HepG2 (cell line): ENCODE data around the gene AIF1. TPM values are rescaled to one million over a fixed set of nuclear protein-coding genes. Genes with fewer than 3 reads are reported as not detected.

Source experiments
- ARNT ChIP-seq: fragments of 450-650 bp; IDR thresholded peaks from 2 replicates; pipeline ENCODE4 v1.6.1; 2017
- ATF1 ChIP-seq: IDR thresholded peaks from 2 replicates; pipeline ENCODE4 v1.6.1; 2016; ENCODE audit warnings: mild to moderate bottlenecking, control low read depth
- CBFB ChIP-seq: sonication (generic); formaldehyde crosslinking; IDR thresholded peaks from 2 replicates; pipeline ENCODE4 v1.4.0; 2020; ENCODE audit warnings: missing genetic modification reagents
- CENPBD1 ChIP-seq: sonication (generic); formaldehyde crosslinking; IDR thresholded peaks from 2 replicates; pipeline ENCODE4 v1.8.0; 2022; ENCODE audit warnings: missing genetic modification reagents, low read depth, mild to moderate bottlenecking, borderline replicate concordance
- EZH2 ChIP-seq: conservative IDR thresholded peaks from 2 replicates; pipeline ENCODE4 v1.6.1; 2012; ENCODE audit warnings: mild to moderate bottlenecking, low read depth, low read length, moderate library complexity
- FOXP1 ChIP-seq, 2 experiments: fragments of 450-650 bp in 1 of 2; IDR thresholded peaks; 2 replicates each; pipeline ENCODE4 v1.6.1; 2017 to 2018; ENCODE audit warnings: antibody characterized with exemption in 1 of 2
- HNRNPUL1 ChIP-seq: fragments of 200-400 bp; formaldehyde crosslinking; IDR thresholded peaks from 2 replicates; pipeline ENCODE4 v1.6.1; 2017; ENCODE audit warnings: low read depth, mild to moderate bottlenecking, low read length, moderate library complexity
- IRX3 ChIP-seq: sonication (generic); formaldehyde crosslinking; IDR thresholded peaks from 2 replicates; pipeline ENCODE4 v1.8.1; 2023; ENCODE audit warnings: mild to moderate bottlenecking, low read depth, missing genetic modification reagents, borderline replicate concordance
- MED1 ChIP-seq: sonication (generic); formaldehyde crosslinking; IDR thresholded peaks from 2 replicates; pipeline ENCODE4 v1.4.0; 2020; ENCODE audit warnings: missing genetic modification reagents
- MEF2D ChIP-seq: sonication (generic); formaldehyde crosslinking; IDR thresholded peaks from 2 replicates; pipeline ENCODE4 v1.5.1; 2020; ENCODE audit warnings: mild to moderate bottlenecking, missing genetic modification reagents
- MEIS2 ChIP-seq: sonication (generic); formaldehyde crosslinking; IDR thresholded peaks from 2 replicates; pipeline ENCODE4 v1.9.0; 2021; ENCODE audit warnings: mild to moderate bottlenecking, missing genetic modification reagents
- MYPOP ChIP-seq: sonication (generic); formaldehyde crosslinking; IDR thresholded peaks from 2 replicates; pipeline ENCODE4 v1.8.1; 2023; ENCODE audit warnings: mild to moderate bottlenecking, moderate library complexity, missing genetic modification reagents
- MZF1 ChIP-seq: sonication (generic); formaldehyde crosslinking; IDR thresholded peaks from 2 replicates; pipeline ENCODE4 v1.8.1; 2023; ENCODE audit warnings: mild to moderate bottlenecking, missing genetic modification reagents, borderline replicate concordance
- PHB2 ChIP-seq: fragments of 450-650 bp; IDR thresholded peaks from 2 replicates; pipeline ENCODE4 v1.6.1; 2018; ENCODE audit not compliant: partially characterized antibody
- RAD21 ChIP-seq: fragments of 450-650 bp; formaldehyde crosslinking; IDR thresholded peaks from 2 replicates; pipeline ENCODE4 v1.5.0; 2020; ENCODE audit warnings: mild to moderate bottlenecking
- RCOR2 ChIP-seq: IDR thresholded peaks from 2 replicates; pipeline ENCODE4 v1.6.1; 2016; ENCODE audit warnings: missing biosample characterization, missing genetic modification reagents
- SPEN ChIP-seq: sonication (generic); formaldehyde crosslinking; IDR thresholded peaks from 2 replicates; pipeline ENCODE4 v1.5.1; 2020; ENCODE audit warnings: low read depth, mild to moderate bottlenecking, missing genetic modification reagents
- SSRP1 ChIP-seq: IDR thresholded peaks from 2 replicates; pipeline ENCODE4 v1.6.1; 2016; ENCODE audit warnings: control low read depth
- TSC22D2 ChIP-seq: sonication (generic); formaldehyde crosslinking; IDR thresholded peaks from 2 replicates; pipeline ENCODE4 v1.5.1; 2020; ENCODE audit warnings: missing genetic modification reagents, mild to moderate bottlenecking, borderline replicate concordance
- ZBTB14 ChIP-seq: sonication (generic); formaldehyde crosslinking; IDR thresholded peaks from 2 replicates; pipeline ENCODE4 v1.4.0; 2020; ENCODE audit warnings: missing genetic modification reagents
- ZBTB34 ChIP-seq: sonication (generic); formaldehyde crosslinking; IDR thresholded peaks from 2 replicates; pipeline ENCODE4 v1.8.0; 2022; ENCODE audit warnings: mild to moderate bottlenecking, missing genetic modification reagents
- ZNF33B ChIP-seq: sonication (generic); formaldehyde crosslinking; IDR thresholded peaks from 2 replicates; pipeline ENCODE4 v1.5.1; 2020; ENCODE audit warnings: mild to moderate bottlenecking, missing genetic modification reagents
- ZNF564 ChIP-seq: sonication (generic); formaldehyde crosslinking; IDR thresholded peaks from 2 replicates; pipeline ENCODE4 v1.8.1; 2023; ENCODE audit warnings: mild to moderate bottlenecking, missing genetic modification reagents
- ZNF780A ChIP-seq: sonication (generic); formaldehyde crosslinking; IDR thresholded peaks from 2 replicates; pipeline ENCODE4 v1.8.0; 2022; ENCODE audit warnings: mild to moderate bottlenecking, missing genetic modification reagents, moderate library complexity
- ZNF781 ChIP-seq: sonication (generic); formaldehyde crosslinking; IDR thresholded peaks from 2 replicates; pipeline ENCODE4 v1.5.1; 2020; ENCODE audit warnings: borderline replicate concordance, mild to moderate bottlenecking, missing genetic modification reagents; ENCODE audit errors: not compliant biosample characterization
- ZNF790 ChIP-seq: sonication (generic); formaldehyde crosslinking; IDR thresholded peaks from 2 replicates; pipeline ENCODE4 v1.8.0; 2022; ENCODE audit warnings: missing genetic modification reagents, mild to moderate bottlenecking, borderline replicate concordance
- ZNF839 ChIP-seq: sonication (generic); formaldehyde crosslinking; IDR thresholded peaks from 2 replicates; pipeline ENCODE4 v1.4.0; 2020; ENCODE audit warnings: missing genetic modification reagents, mild to moderate bottlenecking, borderline replicate concordance
- polyA plus RNA-seq, 8 experiments: library from polyadenylated mRNA; depleted of rRNA in 3 of 8; stranded (reverse) in 7 of 8; unstranded in 1 of 8; fragments of >200 nt; fragmentation: Illumina TruSeq in 4 of 8; extraction: Trizol in 4 of 8; gene quantifications; 2 replicates each; pipeline versions ENCODE4 v1.2.1 to v1.2.3, GENCODE V29; 2011 to 2016; ENCODE audit warnings: low read depth in 4 of 8, missing spikeins in 1 of 8, mixed read lengths in 1 of 8; ENCODE audit not compliant: insufficient read depth in 1 of 8
- total RNA-seq, 5 experiments: library from RNA; depleted of rRNA; stranded (reverse); fragments of >200 nt; fragmentation: Illumina TruSeq; extraction: Trizol; gene quantifications; 2 replicates each; pipeline ENCODE4 v1.2.3, GENCODE V29; 2016; ENCODE audit warnings: low read depth in 1 of 5

Gene AIF1
- total and polyA plus RNA-seq, 2 of the 13 experiments (the other 11 are each of a cell fraction or from before 2014, with no cell fraction given), result 1.5 TPM; not detected in 1

GRCh38 chr6:31665501-31666336, 50.7 kb downstream of the AIF1 start, which contains the start of gene CSNK2B (continued):
- TF ChIP-seq FOXP1 (IDR thresholded peaks at IDR 0.05), result no peak
- TF ChIP-seq FOXP1 (CRISPR knock-in tag; IDR thresholded peaks at IDR 0.05), result peak; percentile 26; the same call in 1 of the 2 replicates
- no peak; the same call in 1 of the 2 replicates for TF ChIP-seq SSRP1
- TF ChIP-seq ZNF564 (CRISPR knock-in tag), result no peak
- TF ChIP-seq ZBTB14, result no peak; the same call in none of the 2 replicates
- TF ChIP-seq HNRNPUL1, result no peak
- TF ChIP-seq SPEN (CRISPR knock-in tag), result peak; percentile 26; the same call in 1 of the 2 replicates
- peak; percentile 84 for TF ChIP-seq MEIS2 (CRISPR knock-in tag)
- no peak; the same call in 1 of the 2 replicates for TF ChIP-seq ZNF33B
- peak; percentile 38 for TF ChIP-seq MEF2D (CRISPR knock-in tag)
- TF ChIP-seq ZNF780A (CRISPR knock-in tag), result no peak
- no peak; the same call in 1 of the 2 replicates for TF ChIP-seq CENPBD1
- TF ChIP-seq PHB2, result no peak
- TF ChIP-seq IRX3 (CRISPR knock-in tag), result no peak
- no peak for TF ChIP-seq ZNF790 (CRISPR knock-in tag)
- TF ChIP-seq EZH2, result no peak
- no peak; the same call in 1 of the 2 replicates for TF ChIP-seq MYPOP (CRISPR knock-in tag)
- peak; percentile 73; the same call in 1 of the 2 replicates for TF ChIP-seq ZBTB34 (CRISPR knock-in tag)
- TF ChIP-seq MED1 (CRISPR knock-in tag), result peak; percentile 73
- no peak for TF ChIP-seq RCOR2 (CRISPR knock-in tag)
- no peak for TF ChIP-seq MZF1 (CRISPR knock-in tag)
- peak; percentile 77; the same call in 1 of the 2 replicates for TF ChIP-seq ZNF839 (CRISPR knock-in tag)
- TF ChIP-seq ZNF781, result no peak
- TF ChIP-seq ATF1 (CRISPR knock-in tag), result peak; percentile 79; the same call in 1 of the 2 replicates
- TF ChIP-seq RAD21, result peak; percentile 8; the same call in 1 of the 2 replicates
- no peak for TF ChIP-seq ARNT
- no peak for TF ChIP-seq CBFB (CRISPR knock-in tag)
- no peak for TF ChIP-seq TSC22D2 (CRISPR knock-in tag)
